Activated gamma-delta T cell treated with anti-CD3 and anti-CD28 coated beads, Interleukin-2, amount 50 U/mL, for 16 hours (primary cell): Measurements from ENCODE around the gene TAOK1.
A peak's percentile ranks its signal among the peaks of the same experiment; 100 is the strongest.
"Not testable (repeated sequence)": the region's sequence is repeated elsewhere in the genome, so short reads cannot be mapped to it uniquely, and the experiment has no call there.

Experiments
- DNase-seq: peaks from one replicate; pipeline ENCODE4 v3.0.0-alpha.2; 2020; ENCODE audit warnings: low read depth

The TAOK1 gene

DNA sequence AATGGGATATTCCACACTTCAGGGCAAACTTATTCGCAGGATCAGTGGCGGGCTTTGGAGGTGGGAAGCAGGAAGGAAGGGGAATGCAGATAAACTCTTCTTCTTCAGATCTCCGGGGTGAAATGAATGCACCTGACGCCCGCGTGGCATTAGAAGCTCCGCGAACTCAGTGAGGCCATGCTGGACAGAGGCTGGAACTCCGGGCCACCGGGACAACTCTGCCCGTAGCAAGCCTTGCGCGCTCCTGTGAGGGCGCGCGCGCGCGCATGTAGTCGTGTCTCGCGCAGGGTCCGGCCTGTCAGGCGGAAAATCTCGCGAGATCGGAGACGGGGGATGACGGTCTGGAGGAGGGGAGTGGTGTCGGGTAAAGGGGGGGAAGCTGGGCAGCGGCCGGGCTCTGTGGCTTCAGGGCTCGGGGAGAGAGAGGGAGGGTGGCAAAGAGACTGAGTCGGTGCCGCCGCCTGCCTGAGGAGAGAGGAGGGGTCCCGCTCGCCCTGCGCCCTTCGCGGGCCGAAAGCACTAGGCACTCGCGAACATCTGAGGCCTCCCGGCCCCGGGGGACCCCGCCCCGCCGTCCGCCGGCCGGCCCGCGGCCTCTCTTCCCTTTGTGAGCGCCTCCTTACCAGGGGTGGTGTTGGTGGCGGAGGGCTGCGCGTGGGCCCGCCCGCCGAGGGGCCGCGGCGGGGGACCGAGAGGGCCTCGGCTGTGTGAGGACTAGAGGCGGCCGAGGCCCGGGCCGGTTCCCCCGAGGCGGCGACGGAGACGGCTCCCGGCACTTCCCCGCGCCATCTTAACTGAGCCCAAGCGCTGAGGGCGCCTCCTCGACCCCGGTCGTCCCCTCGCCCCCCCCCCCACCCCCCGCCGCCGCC is at the start of gene TAOK1:
TAOK1 (plus strand) TSS at position 382 of the 869 bp plus-strand sequence. CDS start 61,186 bp downstream, outside the sequence.
- DNase-seq: peak; percentile 97

- DNase-seq: no peak
Observed at GRCh38 chr17:29341726-29342125, 48.4 kb upstream of the TAOK1 start.

DNA sequence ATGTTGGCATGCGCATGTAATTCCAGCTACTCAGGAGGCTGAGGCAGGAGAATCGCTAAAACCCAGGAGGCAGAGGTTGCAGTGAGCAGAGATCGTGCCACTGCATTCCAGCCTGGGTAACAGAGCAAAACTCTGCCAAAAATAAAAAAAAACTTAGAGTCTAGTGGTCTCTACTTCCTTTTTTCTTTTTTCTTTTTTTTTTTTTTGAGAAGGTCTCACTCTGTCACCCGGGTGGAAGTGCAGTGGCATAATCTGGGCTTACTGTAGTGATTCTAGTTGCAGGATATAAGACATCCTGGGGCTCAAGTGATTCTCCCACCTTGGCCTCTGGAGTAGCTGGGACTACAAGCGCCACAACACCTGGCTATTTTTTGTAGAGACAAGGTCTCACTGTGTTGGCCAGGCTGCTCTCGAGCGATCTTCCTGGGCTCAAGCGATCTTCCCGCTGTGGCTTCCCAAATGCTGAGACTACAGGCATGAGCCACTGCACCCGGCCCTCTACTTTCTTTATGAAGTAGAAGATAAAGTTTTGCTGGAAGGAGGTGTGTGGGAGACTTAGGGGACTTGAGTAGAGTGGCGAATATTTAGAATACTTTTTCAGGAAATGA is 47.9 kb upstream of the TAOK1 start:
- no peak for DNase-seq

DNA sequence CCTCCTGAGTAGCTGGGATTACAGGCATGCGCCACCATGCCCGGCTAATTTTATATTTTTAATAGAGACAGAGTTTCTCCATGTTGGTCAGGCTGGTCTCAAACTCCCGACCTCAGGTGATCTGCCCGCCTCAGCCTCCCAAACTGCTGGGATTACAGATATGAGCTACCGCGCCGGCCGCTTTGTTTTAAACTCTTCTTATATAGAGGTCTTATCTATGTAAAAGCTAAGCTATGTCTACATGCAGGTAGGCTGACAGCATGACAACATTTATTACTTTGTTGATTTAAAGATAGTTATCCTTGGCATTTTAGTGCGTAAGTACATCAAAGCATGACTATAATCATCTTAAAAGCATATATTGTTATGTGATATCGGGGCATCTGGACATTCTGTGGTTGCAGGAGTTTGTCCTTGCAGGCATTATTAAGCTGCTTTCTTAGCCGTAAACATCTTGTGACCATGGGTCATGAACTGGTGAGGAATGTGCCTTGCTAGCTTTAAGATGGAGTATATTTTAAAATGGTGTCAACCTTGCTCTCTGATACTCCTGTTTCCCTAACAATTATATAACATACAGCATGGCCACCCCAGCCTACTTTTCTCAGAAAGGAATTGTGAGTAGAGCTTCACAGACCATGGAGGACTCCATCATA is 45.8 kb upstream of the TAOK1 start:
- no peak for DNase-seq

- no peak for DNase-seq
Observed at GRCh38 chr17:29345066-29345465, 45.1 kb upstream of the TAOK1 start.

DNA sequence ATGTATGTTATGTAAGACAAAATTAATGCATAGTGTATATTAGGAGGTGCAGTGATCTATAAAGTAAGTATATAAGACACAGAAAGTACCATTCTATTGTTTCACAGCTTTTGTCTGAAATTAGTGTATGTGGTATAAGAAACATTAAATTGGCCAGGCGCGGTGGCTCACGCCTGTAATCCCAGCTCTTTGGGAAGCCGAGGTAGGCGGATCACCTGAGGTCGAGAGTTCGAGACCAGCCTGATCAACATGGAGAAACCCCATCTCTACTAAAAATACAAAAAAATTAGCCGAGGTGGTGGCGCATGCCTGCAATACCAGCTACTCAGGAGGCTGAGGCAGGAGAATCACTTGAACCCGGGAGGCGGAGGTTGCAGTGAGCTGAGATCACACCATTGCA is 44.7 kb upstream of the TAOK1 start:
- not testable (repeated sequence) for DNase-seq

DNA sequence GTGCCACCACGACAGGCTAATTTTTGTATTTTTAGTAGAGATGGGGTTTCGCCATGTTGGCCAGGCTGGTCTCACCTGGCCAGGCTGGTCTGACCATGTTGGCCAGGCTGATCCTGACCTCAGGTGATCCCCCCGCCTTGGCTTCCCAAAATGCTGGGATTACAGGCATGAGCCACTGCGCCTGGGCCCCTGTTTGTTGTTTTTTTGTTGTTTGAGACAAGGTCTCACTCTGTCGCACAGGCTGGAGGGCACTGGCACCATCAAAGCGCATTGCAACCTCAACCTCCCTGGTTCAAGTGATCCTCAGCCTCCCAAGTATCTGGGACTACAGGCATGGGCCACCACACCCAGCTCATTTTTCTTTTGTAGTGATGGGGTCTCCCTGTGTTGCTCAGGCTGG is 43.7 kb upstream of the TAOK1 start:
- no peak for DNase-seq

- DNase-seq: no peak
Observed at GRCh38 chr17:29347831-29348629, 42.1 kb upstream of the TAOK1 start.

- DNase-seq: no peak
Observed at GRCh38 chr17:29349409-29349808, 40.8 kb upstream of the TAOK1 start.

DNA sequence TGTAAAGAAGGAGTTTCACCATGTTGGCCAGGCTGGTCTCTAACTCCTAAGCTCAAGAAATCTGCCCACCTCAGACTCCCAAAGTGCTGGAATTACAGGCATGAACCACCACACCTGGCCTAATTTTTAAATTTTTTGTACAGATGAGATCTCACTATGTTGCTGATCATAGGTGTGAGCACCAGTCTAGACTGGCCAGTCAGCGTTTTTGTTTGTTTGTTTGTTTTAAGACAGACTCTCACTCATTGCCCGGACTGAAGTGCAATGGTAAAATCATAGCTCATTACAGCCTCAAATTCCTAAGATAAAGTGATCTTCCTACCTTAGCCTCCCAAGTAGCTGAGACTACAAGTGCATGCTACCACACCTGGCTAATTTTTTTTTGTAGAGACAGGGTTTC is 38.0 kb upstream of the TAOK1 start:
- DNase-seq: no peak

DNA sequence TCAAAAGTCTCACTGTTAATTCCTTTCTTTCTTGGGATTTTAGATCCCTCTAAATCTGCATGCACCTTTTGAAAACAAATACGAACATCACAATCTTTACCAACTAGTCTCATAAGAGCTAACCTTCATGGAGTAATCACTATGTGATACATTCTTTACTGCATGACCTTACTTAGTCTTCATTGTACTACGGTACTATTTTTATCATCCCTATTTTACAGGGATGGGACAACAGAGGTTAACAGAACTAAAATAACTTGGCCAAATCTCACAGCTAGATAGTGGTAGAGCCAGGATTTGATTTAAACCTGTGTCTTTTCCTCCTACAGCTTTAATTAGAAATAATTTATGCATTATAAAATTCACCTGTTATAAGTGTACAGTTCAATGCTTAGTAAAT is 32.9 kb upstream of the TAOK1 start:
- no peak for DNase-seq

GRCh38 chr17:29357821-29358232 is 32.3 kb upstream of the TAOK1 start:
- DNase-seq: no peak

DNA sequence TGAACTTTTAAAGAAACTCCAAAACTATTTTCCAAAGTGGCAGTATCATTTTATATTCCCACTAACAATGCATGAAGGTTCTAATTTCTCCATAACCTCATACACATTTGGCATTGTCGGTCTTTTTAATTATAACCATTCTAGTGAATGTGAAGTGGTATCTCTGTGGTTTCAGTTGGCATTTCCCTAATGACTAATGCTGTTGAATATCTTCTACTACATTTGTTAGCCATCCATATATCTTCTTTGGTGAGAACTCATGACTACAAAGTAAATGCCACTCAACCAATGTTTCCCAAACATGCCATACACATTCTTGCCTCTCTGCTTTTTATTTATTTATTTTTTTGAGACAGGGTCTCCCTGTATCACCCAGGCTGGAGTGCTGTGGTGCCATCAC is 31.7 kb upstream of the TAOK1 start:
- DNase-seq: no peak

DNA sequence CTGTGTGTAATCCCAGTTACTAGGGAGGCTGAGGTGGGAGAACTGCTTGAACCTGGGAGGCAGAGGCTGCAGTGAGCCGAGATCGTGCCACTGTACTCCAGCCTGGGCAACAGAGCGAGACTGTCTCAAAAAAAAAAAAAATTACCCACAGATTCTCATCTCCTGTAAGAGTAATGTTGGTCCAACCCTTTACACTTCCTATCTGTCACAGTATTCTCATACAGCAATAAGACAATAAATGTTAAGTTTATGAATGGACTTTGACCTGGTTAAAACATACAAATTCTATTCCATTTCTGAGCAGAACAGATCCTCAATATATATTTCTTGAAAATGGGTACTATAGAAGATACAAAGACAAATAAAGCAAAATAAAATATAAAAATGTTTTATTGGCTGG is 30.4 kb upstream of the TAOK1 start:
- DNase-seq: no peak

DNA sequence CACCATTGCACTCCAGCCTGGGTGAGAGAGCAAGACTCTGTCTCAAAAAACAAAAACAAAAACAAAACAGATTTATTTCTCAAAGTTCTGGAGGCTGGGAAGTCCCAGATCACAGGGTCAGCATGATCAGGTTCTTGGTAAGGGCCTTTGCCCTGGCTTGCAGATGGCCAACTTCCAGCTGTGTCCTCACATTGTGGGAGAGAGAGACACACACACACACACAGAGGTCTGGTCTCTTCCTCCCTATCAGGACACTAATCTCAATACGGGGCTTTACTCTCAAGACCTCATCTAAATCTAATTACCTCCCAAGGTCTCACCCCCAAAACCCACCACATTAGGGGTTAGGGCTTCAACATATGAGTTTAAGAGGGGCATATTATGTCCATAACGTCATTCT is 26.4 kb upstream of the TAOK1 start:
- no peak for DNase-seq

GRCh38 chr17:29364691-29365090 is 25.5 kb upstream of the TAOK1 start:
- no peak for DNase-seq

- DNase-seq: no peak
Observed at GRCh38 chr17:29368161-29368560, 22.0 kb upstream of the TAOK1 start.

- DNase-seq: no peak
Observed at GRCh38 chr17:29368926-29369325, 21.2 kb upstream of the TAOK1 start.

DNA sequence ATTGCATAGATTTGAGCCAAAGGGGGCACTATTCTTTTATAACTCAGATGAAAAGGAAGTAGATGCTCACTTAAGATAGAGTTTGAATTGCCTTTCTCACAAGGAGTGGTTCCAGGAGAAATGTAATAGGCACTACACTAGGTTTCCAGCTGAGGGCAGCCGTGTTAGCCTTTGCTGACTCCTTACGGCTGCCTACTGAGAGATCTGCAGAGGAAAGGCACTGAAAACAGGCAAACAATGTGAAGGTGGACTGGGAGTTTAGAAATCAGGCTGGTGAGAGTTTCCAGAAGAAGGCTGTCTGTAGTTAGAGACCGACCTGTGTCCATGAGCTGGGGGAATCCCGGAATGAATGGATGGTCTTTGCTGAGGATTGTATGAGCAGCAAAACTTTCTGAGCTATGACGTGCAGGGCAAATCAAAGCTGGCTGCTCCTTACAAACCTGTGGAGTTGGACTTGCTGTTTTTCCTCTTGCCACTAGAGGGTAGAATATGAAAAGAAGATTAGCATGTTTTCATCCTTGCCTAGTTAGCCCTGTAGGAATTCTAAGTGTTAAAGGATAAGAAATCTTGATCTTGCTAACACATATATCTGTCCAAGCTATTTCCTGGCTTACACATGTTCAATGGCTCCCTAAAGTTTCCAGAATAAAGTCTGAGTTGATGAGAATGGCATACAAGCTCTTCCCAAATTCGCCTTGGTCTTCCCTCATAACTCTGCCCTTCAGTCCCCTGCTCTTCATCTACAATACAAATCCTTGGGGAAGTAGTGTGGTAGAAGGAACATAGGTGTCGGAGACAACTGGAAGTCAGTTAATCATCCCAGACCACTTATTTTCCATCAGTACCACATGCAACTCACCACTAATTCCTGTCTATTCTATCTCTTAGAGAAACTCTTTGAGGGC is 20.1 kb upstream of the TAOK1 start:
- peak; percentile 19 for DNase-seq

DNA sequence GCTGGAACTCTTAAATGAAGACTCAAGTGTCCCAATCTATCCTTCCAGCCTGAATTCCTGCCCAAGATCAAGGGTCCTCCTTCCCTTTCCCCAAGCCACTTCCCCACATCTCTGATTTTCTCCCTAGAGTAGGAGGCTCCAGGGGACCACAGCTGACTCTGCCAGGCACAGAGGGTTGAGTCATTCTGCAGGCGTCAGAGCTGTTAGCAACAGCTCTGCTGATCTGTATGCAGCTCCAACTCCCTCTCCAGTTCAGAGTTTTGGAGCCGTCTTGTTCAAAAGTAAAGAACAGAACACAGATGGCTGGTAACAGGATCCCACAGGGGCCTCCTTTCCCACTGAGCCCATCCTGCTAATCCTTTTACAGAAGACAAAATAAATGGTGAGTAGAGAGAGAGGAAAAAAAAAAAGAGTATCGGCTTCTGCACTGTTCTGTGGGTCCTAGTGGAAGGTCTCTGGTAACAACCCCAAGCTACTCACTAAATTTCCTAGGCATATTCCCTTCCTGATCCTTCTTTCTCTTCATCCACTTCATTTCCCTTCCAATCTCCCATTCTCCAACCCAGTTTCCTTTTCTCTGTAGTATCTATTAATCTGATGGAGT is 13.4 kb upstream of the TAOK1 start:
- DNase-seq: no peak

GRCh38 chr17:29378500-29378899 is 11.7 kb upstream of the TAOK1 start:
- DNase-seq: no peak
